Activated CD4-positive, alpha-beta T cell treated with anti-CD3 and anti-CD28 coated beads, Interleukin-2, amount 50 U/mL, for 48 hours (primary cell): ENCODE data around the gene SUMO3.

Source experiments
- DNase-seq, 2 experiments: peaks; one replicate each; pipeline ENCODE4 v3.0.0-alpha.2; 2020

The SUMO3 gene

GRCh38 chr21:44758781-44759627 lies 58.9 kb downstream of the SUMO3 start:
- no peak for DNase-seq

- DNase-seq, result no peak
Measured at GRCh38 chr21:44758141-44758561, 59.7 kb downstream of the SUMO3 start.

GRCh38 chr21:44757731-44758130 lies 60.1 kb downstream of the SUMO3 start:
- no peak for DNase-seq

- no peak for DNase-seq
Measured at GRCh38 chr21:44756423-44757185, 61.3 kb downstream of the SUMO3 start.
